Measurements from ENCODE around the gene WDFY4.

- TF ChIP-seq POLR2A (IDR thresholded peaks at IDR 0.05) (no peak), CTCF (IDR thresholded peaks at IDR 0.05) (no peak)
These were observed 290.0 kb downstream of the WDFY4 start for GRCh38 chr10:48974510-48975156.
